Erythroblast (primary cell): ENCODE data around the gene NCAPG2.

Experiments used
- GATA1 ChIP-seq: IDR thresholded peaks from 2 replicates; pipeline ENCODE4 v1.6.1; 2011; ENCODE audit warnings: low read depth, mild to moderate bottlenecking, control low read depth, low read length, moderate library complexity
- POLR2A ChIP-seq: IDR thresholded peaks from 2 replicates; pipeline ENCODE4 v1.6.1; 2011; ENCODE audit warnings: mild to moderate bottlenecking, low read length

- TF ChIP-seq POLR2A (no peak), GATA1 (no peak)
Measured at GRCh38 chr7:158725506-158725800, 20.8 kb upstream of the NCAPG2 start.
